ENCODE data around the gene MAP3K4.
A peak's percentile ranks its signal among the peaks of the same experiment; 100 is the strongest.

The MAP3K4 gene

DNA sequence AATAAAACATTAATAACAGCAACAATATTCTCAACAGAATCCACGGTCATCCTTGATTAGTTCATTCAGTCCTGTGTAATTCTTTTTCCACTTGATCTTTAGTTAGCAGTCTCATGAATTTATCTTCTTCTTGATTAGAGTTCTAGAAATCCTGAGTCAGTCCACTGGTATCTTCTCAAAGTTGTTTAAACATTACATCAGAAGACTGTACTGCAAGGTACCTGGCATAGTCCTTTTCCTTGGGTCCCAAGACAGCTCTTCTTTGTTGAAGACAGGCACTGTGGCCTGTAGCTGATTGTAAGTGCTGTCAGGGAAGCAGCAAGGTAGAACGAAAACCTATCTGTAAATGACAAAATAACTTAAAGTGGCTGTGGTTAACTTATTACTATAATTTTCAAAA lies 11.8 kb downstream of the MAP3K4 start:
- no peak for DNase-seq

DNA sequence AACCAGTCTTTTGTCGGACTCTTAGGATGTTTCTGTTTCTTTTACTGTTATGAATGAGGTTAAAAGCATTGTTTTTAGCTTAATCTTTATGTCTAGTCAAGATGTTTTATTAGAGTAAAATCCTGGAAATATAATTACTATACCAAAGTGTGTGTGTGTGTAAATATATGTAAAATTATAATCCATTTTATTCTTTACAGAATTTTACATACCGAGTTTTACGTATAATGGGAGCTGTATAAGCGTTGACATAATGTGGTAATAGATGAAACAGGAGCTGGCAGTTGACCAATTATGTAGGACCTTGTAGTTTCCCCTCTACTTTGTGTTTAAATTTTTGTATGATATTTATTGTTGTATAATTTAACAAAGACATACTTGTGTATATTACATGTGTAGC lies 16.7 kb downstream of the MAP3K4 start:
- DNase-seq: no peak

DNA sequence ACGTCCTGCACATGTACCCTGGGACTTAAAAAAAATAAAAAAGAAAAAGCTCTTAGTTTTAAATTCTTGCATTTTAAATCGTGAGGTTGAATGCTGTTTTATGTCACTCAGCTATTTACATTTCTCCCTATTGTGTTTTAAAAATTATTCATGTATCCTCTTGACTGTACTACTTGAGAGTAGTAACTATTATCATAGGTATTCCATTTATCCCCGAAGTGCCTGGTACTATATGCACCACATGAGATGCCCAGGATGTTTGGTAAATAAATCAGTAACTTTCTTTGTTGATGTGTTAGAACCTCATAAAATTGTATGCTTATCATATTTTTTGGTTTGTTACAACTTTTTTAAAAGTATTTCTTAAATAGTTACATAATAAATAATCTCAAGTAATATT lies 18.4 kb downstream of the MAP3K4 start:
- no peak for DNase-seq

DNA sequence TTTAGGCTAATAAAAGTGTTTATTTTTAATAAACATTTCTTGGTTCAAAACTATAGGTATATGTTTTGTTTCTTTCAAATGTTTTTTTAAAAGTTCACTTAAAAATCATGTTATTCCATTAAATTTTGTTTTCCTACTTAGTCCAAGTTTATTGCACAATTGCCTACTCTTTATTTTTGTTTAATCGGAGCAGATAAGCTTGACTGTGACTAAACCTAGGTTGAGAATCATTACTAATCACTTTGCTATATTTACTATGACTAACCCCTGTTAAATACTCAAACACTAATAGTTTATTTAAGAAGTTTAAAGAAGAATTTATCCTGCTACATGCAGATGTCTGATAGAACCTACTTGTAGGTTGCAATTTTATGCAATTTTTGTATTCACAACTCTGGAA lies 18.8 kb downstream of the MAP3K4 start:
- DNase-seq: no peak

DNA sequence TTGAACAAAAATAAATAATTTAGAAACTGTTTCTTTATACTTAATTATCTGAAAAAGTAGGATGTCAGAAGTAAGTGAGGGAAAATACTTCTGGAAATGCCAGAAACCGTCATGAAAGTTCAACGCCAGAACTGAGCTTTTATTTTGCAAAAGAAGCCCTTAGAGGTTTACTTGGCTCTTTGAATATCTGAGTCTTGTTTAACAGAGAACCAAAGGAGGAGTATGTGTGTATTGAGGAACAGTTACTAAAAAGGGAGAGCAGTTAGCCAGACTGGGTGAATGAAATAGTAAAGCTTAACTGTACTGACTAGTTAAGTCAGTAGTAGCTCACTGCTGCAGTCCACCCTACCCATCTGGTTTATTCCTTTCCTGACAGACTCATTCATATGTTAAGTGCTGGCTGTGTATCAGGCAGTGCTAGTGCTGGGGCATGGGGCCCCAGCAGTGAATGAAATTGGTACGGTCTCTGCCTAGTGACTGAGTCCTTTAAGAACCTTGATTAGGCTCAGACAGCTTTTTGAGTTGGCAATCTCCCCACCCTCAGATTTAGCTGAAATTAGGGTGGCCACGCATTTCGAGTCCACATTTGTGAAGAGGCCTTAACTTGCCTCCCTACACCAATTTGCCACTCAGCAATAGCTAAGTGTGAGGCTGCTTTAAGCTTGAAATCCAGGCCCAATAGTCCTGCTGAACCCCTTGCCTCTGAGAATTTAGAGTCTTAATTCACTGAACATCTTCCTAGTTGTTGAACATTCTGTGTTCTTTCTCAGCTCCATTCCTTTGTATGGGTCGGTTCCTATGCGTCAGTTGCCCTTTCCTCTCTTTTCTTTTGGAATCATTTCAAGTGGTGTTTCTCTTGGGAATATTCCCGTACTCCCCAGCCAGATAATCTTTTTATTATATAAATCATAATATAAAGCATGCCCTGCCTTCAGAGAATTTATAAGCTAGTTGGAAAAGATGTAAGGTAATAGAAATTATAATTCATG lies 20.2 kb downstream of the MAP3K4 start:
- no peak for DNase-seq

DNA sequence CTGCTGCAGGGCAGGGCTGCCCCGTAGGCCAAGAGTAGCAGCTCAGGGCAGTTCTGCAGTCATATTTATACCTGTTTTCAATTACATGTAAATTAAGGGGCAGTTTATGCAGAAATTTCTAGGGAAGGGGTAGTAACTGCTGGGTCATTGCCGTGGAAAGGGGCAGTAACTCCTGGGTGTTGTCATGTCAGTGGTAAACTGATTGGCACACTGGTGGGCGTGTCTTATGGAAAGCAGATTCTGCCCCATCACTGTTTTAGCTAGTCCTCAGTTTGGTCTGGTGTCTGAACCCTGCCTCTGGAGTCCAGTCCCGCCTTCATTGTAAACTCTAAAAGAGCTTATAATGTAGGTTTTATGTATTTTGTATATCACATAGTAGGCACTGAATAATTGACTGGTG lies 22.1 kb downstream of the MAP3K4 start:
- DNase-seq: no peak

DNA sequence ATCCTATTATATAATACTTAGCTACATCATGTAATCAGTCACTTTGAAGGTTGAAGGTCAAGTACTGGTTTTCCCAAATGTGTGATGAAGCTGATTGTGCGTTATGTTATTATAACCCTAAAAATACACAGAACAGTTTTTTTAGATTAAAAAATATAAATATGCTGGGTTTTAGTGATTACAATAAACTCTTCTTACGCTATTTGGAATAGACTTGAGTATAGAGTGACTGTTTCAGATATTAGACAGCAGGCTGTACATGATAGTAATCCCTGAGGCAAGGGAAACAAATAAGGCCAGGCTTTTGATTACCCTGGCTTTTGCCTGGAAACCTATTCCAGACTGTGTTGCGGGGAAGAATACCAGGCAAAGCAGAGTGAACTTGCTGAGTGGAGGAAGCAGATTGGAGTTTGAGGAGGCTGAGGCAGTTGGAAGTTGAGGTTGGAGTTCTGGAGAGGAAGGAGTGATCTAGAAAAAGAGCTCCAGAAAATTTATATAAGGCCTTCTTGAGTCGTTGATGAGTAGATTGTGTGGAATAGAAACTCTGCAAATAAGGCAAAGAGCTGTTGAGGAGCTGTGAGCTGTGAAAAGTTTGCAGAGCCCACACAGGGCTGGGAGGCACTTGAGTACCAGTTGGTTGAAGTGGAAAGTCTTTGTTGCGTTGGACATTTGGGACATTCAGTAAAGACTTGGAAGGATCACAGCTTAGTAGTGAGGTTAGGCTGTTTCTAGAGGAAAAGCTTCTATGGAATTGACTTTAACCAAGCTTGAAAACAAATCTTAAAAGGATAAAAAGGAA lies 26.4 kb downstream of the MAP3K4 start:
- DNase-seq: no peak

DNA sequence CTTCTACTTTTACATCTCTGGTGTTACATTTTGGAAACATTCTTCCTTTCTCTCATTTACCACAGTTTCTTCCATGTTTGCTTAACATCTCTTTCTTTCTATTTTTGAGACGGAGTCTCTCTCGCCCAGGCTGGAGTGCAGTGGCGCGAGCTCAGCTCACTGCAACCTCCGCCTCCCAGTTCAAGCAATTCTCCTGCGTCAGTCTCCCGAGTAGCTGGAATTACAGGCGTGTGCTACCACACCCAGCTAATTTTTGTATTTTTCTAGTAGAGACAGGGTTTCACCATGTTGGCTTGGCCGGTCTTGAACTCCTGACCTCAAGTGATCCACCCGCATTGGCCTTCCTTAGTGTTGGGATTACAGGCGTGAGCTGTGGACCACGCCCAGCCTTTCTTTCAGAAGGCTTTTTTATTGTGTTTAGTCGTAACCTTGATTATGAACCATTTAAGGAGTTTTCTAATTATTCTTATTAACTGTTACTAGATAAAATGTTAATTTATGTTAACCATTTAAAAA lies 27.8 kb downstream of the MAP3K4 start:
- DNase-seq: no peak

DNA sequence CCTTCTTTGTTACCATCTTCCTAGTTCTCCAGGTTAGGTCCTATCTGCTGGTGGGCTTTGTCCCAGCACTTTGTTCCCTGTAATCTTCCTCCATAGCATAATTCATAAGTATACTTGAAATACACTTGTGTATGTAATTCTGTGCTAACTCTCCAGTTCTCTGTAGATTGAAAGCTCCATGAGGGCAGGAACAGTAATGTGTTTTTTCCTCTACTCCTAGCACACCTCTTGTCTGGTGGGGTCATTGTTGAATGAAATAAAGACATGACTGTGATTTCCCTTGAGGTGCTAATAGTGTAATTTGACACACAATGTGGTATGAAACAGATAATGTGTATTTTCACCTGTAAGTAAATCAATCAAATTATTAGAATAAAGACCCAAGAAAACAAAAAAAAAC lies 30.0 kb downstream of the MAP3K4 start:
- DNase-seq: no peak

DNA sequence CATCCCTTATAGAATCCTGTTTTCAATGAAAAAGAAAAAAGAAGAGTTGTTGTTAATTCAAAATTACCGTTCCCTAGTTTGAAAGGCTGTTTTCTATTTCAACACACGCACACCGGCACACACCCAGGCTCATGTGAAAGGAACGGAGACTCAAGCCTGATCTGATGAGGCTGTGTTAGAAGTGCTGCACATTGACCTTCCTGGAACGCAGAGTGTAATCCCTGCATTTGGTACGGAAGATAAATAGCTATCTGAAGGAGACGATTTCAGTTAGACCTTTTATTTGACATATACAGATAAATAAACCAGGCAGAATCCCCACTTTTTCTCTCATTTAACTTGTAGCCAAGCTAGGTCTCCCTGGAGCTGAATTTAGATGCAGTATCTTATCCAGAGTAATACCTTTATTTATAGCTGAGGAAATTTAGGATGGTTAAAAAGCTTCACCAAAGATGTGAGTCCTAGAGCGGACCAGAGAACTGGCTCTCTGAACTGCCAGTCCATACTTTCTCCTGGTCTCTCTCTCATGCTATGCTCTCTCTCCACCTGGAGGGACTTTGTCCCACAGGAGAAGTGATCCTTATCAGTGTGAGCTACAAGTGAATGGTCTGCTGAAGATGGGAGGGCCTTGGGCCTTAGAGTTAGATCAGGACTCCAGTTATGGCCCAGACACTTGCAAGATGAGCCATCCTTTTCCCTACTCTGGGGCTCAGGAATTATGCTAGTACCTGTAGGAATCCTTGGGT lies 30.6 kb downstream of the MAP3K4 start:
- DNase-seq: no peak

DNA sequence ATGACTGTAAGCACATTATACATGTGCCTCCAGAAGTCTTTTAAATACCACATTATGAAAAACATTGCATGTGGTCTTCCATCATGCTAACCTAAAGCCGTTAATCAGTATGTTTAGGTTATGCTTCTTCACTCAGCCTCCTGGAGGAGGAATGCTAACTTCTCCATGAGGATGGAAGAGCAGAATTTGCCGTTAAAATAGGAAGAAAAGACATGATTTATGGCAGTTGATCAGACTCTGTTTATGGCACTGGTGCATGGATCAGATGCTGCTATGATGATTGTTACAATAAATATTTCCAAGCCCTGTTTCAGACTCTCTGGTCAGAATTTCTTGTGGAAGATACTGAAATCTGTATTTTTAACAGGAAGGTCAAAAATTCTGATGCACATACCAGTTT lies 31.7 kb downstream of the MAP3K4 start:
- DNase-seq: no peak

DNA sequence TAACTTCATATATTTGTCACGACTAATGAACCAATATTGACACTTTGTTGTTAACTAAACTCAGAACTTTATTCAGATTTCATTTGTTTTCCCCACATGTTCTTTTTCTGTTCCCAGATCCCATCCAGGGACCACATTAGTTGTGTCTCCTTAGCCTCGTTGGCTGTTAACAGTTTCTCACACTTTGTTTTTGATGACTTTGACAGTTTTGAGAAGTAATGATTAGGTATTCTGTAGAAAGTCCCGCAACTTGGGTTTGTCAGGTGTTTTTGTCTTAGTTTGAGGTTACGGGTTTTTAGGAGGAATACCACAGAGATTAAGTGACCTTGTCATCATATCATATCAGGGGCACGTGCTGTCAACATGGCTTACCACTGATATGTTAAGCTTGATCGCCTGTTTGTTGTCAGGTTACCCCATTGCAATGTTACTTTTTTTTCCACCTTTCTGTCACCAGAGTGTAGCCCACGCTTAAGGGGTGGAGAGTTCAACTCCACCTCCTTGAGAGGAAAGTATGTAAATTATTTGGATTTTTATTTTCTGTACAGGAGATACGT lies 32.9 kb downstream of the MAP3K4 start:
- no peak for DNase-seq

DNA sequence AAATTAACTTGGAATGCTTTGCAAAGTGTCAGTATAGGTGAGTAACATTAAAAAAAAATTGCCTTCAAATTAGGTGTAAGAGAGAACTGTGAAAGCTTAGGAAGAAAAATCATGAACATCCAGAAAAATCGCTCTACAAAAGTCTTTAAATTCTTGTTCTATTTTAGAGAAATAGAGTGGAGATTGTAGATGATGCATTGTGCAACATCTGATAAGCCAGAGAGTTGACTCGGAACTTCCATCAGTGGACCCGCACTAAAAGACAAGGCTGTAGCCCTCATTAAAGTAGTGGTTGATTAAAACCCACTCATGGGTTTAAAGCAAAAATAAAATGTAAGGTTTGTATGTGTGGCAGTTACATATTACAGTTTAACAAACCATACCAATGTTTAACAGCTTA lies 35.8 kb downstream of the MAP3K4 start:
- DNase-seq: no peak

DNA sequence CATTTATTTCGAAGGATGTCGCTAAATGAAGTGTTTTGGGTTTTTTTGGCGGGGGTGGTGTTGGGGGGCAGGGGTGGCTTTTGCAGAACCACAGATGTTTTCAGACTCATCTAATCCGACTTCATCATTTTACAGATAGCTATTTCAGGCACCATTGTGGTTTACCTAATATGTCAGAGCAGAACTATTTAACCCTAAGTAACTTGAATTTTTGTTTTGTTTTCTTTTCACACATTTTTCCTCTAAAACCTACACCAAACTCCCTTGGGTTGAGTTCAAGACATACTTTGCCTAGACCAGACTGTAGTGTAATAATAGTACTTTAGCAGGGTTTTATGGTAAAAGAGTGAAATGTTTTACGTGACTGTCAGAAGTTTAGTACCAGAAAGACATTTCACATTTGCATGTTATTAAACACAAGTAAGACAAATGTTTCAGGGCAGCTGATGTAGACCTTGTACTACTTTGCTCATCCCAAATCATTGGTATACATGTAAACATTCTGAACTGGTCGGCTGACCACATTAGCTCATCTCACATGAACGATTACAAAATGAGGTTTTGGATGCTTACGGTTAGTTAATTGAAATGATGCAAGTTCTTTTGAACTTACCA lies 37.7 kb downstream of the MAP3K4 start:
- peak in 1 of 2 experiments; percentile 26 for DNase-seq

DNA sequence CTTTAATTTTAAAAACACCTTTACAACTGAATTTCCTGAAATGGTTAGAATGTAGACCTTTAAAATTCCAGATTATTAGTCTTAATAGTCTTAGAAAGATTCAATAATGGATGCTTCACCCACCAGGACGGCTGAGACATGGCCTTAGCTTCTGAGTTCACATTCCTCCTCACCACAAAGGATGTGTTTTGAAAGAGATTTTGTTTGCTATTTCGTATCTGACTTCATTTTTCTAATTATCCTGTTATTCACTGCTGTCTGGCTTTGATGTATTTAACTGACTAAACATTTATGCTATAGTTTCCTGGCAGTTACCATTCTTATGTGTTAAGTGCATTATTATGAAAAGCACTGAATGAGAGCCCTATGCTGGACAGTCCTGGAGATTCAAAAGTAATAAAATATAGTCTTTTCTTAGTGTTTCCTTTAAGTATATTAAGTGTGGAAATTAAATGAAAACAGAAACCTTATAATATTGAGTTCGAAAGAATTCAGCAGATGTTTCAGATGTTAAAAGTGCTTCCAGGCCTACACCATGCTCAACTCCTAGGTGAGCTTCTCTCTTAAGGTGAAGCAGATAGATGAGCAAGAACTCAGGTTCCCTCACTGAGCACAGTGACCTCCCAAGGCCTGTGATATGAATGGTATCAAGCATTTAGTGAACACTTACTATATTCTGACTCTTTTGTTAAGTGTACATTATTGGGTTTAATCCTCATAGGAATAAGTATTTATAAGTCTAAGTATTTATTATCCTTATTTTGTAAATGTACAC lies 40.3 kb downstream of the MAP3K4 start:
- DNase-seq: no peak

DNA sequence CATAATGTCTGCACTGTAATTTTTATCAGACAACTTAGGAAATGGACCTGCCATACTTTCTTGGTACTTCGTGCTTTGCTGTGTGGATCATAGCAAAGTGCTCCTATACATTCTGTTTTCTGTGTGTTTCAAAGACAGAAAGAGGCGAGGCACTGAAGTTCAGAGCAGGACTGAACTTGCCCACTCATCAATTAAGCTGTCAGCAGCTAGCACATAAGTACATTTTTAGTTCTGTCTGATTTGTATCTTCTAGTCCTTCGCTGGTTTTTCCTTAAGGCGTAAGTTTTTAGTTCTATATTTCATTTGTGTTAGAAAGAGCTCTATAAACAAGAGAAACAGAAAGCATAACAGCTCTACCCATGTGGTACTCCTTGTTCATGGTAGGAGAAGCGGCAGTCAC lies 42.1 kb downstream of the MAP3K4 start:
- DNase-seq: no peak

DNA sequence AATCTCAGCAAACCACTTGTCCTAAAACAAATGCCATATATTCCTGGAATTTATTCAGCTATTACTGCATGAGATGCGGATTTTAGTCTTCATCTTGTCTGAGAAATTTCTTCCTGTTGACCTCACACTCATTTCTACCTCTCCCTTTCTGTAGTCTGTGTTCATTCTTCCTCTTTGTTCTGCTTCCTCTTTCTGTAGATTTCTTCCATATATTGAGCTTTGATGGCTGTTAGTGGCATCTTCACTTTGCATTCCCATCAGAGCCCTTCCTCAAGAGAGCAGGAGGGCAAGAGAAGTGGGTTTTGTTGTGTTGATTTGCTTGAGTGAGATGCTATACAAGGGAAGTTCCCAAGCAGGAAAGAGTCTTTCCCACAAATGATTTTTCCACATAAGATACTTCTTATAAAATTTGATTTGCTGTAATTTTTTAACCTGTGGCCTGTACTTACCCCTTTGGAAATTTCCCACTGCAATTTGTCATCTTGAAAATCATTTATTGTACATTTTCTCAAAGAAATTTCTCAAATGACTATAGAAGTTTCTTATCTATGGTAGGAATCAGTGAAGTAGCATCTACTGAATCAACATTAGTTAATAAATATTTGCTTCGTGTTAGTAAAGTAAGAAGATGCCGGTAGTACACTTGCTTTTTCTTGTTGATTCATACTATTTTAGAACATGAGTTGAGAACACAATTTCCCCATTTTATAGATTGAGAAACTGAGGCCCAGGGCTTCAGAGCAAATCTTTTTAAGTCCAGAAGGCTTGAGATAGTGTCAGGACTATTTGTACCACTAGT lies 43.8 kb downstream of the MAP3K4 start:
- no peak for DNase-seq

DNA sequence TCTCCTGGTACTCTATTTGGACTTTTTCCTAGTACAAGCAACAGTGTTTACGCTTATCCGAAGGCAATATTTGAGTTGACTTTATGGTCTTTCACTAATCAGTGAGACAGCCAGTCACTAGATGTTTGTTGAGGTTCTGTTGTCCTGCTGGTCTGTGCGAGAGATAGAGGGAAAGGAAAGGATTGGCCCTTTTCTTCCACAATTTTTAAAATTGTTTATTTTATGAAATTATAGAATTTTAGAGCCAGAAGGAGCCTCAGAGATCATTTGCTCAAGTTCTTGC lies 44.4 kb downstream of the MAP3K4 start:
- no peak for DNase-seq

DNA sequence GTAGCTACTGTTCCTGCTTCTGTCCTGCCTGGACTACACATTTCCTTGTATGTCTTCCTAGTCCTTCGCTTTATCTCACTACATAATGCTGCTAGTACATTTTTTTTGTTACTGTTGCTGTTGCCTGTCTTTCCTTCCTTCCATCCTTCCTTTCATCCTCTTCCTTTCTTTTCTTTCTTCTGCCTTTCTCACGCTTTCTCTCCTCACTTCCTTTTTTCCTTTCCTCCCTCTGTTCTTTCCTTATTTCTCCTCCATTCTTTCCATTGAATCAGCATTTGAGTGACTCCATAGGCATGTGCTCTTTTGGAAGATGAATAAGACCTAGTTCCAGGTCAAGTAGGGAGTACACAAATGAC lies 46.3 kb downstream of the MAP3K4 start:
- DNase-seq: no peak

DNA sequence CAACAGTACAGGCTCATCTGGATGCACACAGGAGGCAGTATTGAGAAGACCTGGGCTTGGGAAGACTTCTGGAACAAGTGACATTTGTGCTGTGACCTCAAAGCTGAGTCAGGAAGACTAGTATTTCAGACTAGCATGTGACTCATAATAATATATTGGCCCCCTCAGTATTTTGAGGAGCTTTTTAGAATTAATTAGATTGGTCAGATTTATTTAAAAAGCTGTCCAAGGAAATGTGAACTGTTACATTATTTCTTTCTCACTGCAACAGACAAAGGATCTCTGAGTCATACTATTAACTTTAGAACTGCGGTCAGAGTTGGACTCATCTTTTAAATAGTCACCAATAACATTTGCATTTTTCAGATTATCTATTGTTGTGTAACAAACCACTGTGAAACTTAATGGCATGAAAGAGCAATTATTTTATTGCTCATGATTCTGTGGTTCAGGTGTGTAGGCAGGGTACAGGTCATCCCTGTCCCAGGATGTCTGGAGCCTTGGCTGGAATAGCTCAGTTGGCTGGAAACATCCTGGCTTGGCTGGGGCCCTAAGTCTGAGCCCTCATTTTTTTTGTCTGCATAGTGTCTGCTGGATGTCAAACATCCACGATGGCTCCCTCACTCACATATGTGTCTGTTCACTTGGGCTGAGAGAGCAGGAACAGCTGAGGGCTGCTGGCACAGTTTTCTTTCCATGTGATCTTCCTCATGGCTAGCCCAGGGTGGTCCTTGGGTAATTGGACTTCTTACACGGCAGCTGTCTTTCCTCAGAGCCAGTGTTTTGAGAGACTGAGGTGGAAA lies 46.9 kb downstream of the MAP3K4 start:
- no peak for DNase-seq

Data from NCI-H526 (cell line).